ELF-1 (cell line): Measurements from ENCODE around the gene PROKR2.

Source experiments
- DNase-seq: peaks from one replicate; pipeline ENCODE4 v3.0.0-alpha.2; 2016; ENCODE audit warnings: low read depth, low spot score

The PROKR2 gene

DNA sequence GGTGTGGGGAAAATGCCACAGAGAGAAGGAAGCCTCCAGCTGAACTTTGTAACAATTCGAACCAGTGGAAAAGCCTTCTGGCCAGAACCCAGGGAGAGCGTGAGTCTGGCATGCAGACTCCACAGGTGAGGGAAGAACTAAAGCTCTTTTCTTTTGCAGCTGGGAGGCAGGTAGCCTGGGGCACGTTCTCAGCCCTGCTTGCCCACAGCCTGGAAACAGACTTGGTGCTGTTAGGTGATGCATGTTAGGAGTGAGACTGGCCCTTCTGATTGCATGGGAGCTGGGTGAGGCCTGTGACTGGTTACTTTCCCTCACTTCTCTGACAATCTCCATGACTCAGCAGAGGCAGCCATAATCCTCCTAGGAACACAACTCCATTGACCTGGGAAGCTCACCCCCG is 34.2 kb downstream of the PROKR2 start:
- peak; percentile 48 for DNase-seq

DNA sequence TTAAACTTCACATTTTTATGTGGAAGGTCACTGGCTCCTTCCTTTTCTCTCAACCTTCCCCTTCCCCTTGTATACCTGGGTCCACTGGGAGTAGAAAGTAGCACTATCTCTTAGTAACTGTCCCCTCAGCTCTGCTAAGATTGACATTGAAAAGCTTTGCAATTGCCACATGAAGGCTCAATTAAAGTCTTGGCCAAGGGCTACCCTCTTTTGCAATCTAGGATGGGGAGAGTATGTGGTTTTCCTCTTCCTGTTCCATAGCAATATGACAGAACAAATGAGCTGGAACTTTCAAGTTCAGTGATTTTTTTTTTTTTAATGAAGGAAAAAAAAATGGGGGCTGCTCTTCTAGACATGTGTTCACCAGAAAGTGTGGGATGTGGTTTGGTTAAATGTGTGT is 37.1 kb downstream of the PROKR2 start:
- no peak for DNase-seq

DNA sequence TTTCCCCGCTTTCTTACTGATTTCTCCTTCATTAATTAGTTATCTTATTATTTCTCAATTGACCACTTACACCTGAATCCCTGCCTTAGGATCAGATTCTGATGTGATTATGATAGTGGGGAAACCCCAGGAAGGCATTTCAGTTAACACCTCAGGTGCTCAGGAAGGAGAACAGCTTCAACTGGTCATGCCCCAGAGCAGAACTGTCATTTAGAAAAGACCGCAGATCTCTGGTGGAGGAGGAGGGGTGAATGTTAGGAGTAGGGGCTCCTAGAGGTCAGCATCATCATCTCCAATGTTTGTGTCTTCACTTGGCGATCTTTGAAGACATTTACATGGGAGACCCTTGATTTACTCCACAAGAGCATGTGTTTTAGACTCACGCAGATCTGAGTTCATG is 44.5 kb downstream of the PROKR2 start:
- DNase-seq = no peak

GRCh38 chr20:5270603-5271002 is 46.2 kb downstream of the PROKR2 start:
- DNase-seq = peak; percentile 29

GRCh38 chr20:5268449-5268848 is 48.3 kb downstream of the PROKR2 start:
- no peak for DNase-seq

- DNase-seq = no peak
These were observed 49.7 kb downstream of the PROKR2 start for GRCh38 chr20:5267092-5267491.
